Rectal smooth muscle tissue (tissue), 1 donor: ENCODE results near the gene CHAC1.

Experiments
- H3K27ac ChIP-seq: one replicate; pipeline ENCODE4 v1.7.0; 2013; ENCODE audit warnings: low read depth, low read length, inconsistent platforms
- H3K27me3 ChIP-seq: one replicate; pipeline ENCODE4 v1.7.0; 2013; ENCODE audit warnings: low read length; ENCODE audit not compliant: control insufficient read depth, insufficient read depth
- H3K36me3 ChIP-seq: one replicate; pipeline ENCODE4 v1.7.0; 2013; ENCODE audit warnings: low read length; ENCODE audit not compliant: control insufficient read depth, insufficient read depth
- H3K4me1 ChIP-seq: one replicate; pipeline ENCODE4 v1.7.0; 2013; ENCODE audit warnings: low read length; ENCODE audit not compliant: control insufficient read depth, insufficient read depth
- H3K4me3 ChIP-seq: one replicate; pipeline ENCODE4 v1.7.0; 2013; ENCODE audit warnings: low read length
- H3K9ac ChIP-seq: one replicate; pipeline ENCODE4 v1.7.0; 2013; ENCODE audit warnings: low read length

The CHAC1 gene

GRCh38 chr15:40974879-40975278 is 21.6 kb downstream of the CHAC1 start:
- no peaks in the 10 kb centered on the region for H3K4me1 ChIP-seq
- H3K27ac ChIP-seq = no peak overlapping the region
- H3K4me3 ChIP-seq = no peak overlapping the region
- H3K9ac ChIP-seq = no peak overlapping the region
- peaks cover 8% of the 10 kb centered on the region for H3K36me3 ChIP-seq
- no peaks in the 10 kb centered on the region for H3K27me3 ChIP-seq

GRCh38 chr15:40976819-40977218 is 23.5 kb downstream of the CHAC1 start:
- no peaks in the 10 kb centered on the region for H3K4me1 ChIP-seq
- H3K27me3 ChIP-seq = no peaks in the 10 kb centered on the region
- peaks cover 26% of the 10 kb centered on the region for H3K36me3 ChIP-seq
- no peak overlapping the region for H3K9ac ChIP-seq
- H3K4me3 ChIP-seq = no peak overlapping the region
- H3K27ac ChIP-seq = no peak overlapping the region

- no peak overlapping the region for H3K9ac ChIP-seq
- H3K27ac ChIP-seq = no peak overlapping the region
- peaks cover 38% of the 10 kb centered on the region for H3K36me3 ChIP-seq
- no peak overlapping the region for H3K4me3 ChIP-seq
- H3K4me1 ChIP-seq = no peaks in the 10 kb centered on the region
- H3K27me3 ChIP-seq = no peaks in the 10 kb centered on the region
These were observed 24.9 kb downstream of the CHAC1 start for GRCh38 chr15:40978141-40978540.

- H3K27ac ChIP-seq = no peak overlapping the region
- H3K36me3 ChIP-seq = peaks cover 42% of the 10 kb centered on the region
- H3K4me1 ChIP-seq = no peaks in the 10 kb centered on the region
- no peak overlapping the region for H3K4me3 ChIP-seq
- no peak overlapping the region for H3K9ac ChIP-seq
- no peaks in the 10 kb centered on the region for H3K27me3 ChIP-seq
These were observed 25.3 kb downstream of the CHAC1 start for GRCh38 chr15:40978562-40978961.

GRCh38 chr15:40981186-40981585 is 27.9 kb downstream of the CHAC1 start:
- no peak overlapping the region for H3K4me3 ChIP-seq
- no peaks in the 10 kb centered on the region for H3K4me1 ChIP-seq
- H3K36me3 ChIP-seq = peaks cover 51% of the 10 kb centered on the region
- H3K27me3 ChIP-seq = no peaks in the 10 kb centered on the region
- H3K27ac ChIP-seq = no peak overlapping the region
- no peak overlapping the region for H3K9ac ChIP-seq

GRCh38 chr15:40982855-40983254 is 29.6 kb downstream of the CHAC1 start:
- Histone ChIP-seq H3K27me3 (no peaks in the 10 kb centered on the region), H3K36me3 (peaks cover 62% of the 10 kb centered on the region), H3K27ac (no peak overlapping the region), H3K4me3 (no peak overlapping the region), H3K4me1 (no peaks in the 10 kb centered on the region), H3K9ac (no peak overlapping the region)

GRCh38 chr15:40984406-40984805 is 31.1 kb downstream of the CHAC1 start:
- Histone ChIP-seq H3K36me3 (peaks cover 58% of the 10 kb centered on the region), H3K4me1 (no peaks in the 10 kb centered on the region), H3K27ac (no peak overlapping the region)

GRCh38 chr15:40984964-40985363 is 31.7 kb downstream of the CHAC1 start:
- Histone ChIP-seq H3K36me3 (peaks cover 53% of the 10 kb centered on the region), H3K4me3 (no peak overlapping the region), H3K4me1 (no peaks in the 10 kb centered on the region), H3K9ac (no peak overlapping the region), H3K27ac (no peak overlapping the region), H3K27me3 (no peaks in the 10 kb centered on the region)

More at GRCh38 chr15:40984406-40984805, 31.1 kb downstream of the CHAC1 start:
- no peaks in the 10 kb centered on the region for H3K27me3 ChIP-seq
- no peak overlapping the region for H3K9ac ChIP-seq
- no peak overlapping the region for H3K4me3 ChIP-seq

- Histone ChIP-seq H3K36me3 (peaks cover 45% of the 10 kb centered on the region), H3K9ac (no peak overlapping the region), H3K27ac (no peak overlapping the region), H3K4me3 (no peak overlapping the region), H3K27me3 (no peaks in the 10 kb centered on the region), H3K4me1 (no peaks in the 10 kb centered on the region)
These were observed 32.5 kb downstream of the CHAC1 start for GRCh38 chr15:40985541-40986330.

- H3K27ac ChIP-seq = no peak overlapping the region
- peaks cover 36% of the 10 kb centered on the region for H3K36me3 ChIP-seq
- no peak overlapping the region for H3K9ac ChIP-seq
These were observed 33.5 kb downstream of the CHAC1 start for GRCh38 chr15:40986820-40987219.

GRCh38 chr15:40988156-40988555 is 34.9 kb downstream of the CHAC1 start:
- Histone ChIP-seq H3K4me3 (no peak overlapping the region), H3K9ac (no peak overlapping the region), H3K27me3 (no peaks in the 10 kb centered on the region), H3K4me1 (peaks cover 4% of the 10 kb centered on the region), H3K36me3 (peaks cover 23% of the 10 kb centered on the region), H3K27ac (no peak overlapping the region)

More at GRCh38 chr15:40986820-40987219, 33.5 kb downstream of the CHAC1 start:
- Histone ChIP-seq H3K4me3 (no peak overlapping the region), H3K27me3 (no peaks in the 10 kb centered on the region), H3K4me1 (no peaks in the 10 kb centered on the region)

GRCh38 chr15:40990080-40990479 is 36.8 kb downstream of the CHAC1 start:
- Histone ChIP-seq H3K4me3 (no peak overlapping the region), H3K9ac (no peak overlapping the region), H3K36me3 (peaks cover 17% of the 10 kb centered on the region), H3K4me1 (peaks cover 4% of the 10 kb centered on the region), H3K27ac (no peak overlapping the region), H3K27me3 (no peaks in the 10 kb centered on the region)

GRCh38 chr15:40990789-40991188 is 37.5 kb downstream of the CHAC1 start:
- Histone ChIP-seq H3K27me3 (no peaks in the 10 kb centered on the region), H3K36me3 (peaks cover 17% of the 10 kb centered on the region), H3K4me3 (no peak overlapping the region), H3K9ac (no peak overlapping the region), H3K27ac (no peak overlapping the region), H3K4me1 (peaks cover 4% of the 10 kb centered on the region)
